HG03457 (cell line): ENCODE results near the gene SPRED2.

Experiments
- ATAC-seq: cut with Tn5 transposase; IDR thresholded peaks from one replicate; pipeline ENCODE4 v1.9.1; 2021; ENCODE audit warnings: moderate number of reproducible peaks; ENCODE audit not compliant: unreplicated experiment

Gene SPRED2

DNA sequence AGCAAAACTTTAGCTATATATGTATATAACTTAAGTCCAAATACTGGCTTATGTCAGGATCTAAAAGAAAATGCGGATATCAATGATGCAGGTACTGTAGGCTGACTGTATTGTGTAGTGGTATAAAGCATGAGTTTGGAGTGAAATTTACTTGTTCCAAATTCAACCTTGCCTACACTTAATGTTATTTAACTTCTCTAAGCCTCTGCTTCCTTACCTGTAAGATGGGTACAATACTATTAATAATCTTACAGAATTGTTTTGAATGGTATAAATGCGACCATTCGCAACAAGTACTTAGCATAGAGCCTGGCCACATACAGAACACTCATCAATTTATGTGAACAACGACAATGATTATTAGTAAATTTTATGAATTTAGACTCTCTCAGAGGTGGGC, 62.4 kb downstream of the SPRED2 start:
- no peak for ATAC-seq

- no peak for ATAC-seq
These were observed 62.8 kb downstream of the SPRED2 start for GRCh38 chr2:65369574-65369973.

DNA sequence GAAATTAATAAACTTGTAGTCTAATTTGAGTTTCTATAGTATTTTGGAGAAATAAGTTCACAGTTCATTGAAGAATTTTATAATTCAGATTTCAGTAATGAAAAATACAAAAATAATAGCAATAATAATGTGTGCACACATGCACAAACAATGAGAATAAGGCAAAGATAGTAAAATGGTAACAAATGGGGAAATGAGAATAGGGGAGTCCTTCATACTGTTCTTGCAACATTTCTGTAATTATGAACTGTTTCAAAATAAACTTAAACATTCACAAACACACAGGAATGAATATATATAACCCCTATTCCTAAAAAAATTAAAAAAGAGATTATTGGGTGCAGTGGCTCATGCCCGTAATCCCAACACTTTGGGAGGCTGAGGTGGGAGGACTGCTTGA, 63.9 kb downstream of the SPRED2 start:
- ATAC-seq = no peak

- no peak for ATAC-seq
These were observed 64.9 kb downstream of the SPRED2 start for GRCh38 chr2:65367524-65367923.

GRCh38 chr2:65366595-65367125, 65.7 kb downstream of the SPRED2 start:
- no peak for ATAC-seq

DNA sequence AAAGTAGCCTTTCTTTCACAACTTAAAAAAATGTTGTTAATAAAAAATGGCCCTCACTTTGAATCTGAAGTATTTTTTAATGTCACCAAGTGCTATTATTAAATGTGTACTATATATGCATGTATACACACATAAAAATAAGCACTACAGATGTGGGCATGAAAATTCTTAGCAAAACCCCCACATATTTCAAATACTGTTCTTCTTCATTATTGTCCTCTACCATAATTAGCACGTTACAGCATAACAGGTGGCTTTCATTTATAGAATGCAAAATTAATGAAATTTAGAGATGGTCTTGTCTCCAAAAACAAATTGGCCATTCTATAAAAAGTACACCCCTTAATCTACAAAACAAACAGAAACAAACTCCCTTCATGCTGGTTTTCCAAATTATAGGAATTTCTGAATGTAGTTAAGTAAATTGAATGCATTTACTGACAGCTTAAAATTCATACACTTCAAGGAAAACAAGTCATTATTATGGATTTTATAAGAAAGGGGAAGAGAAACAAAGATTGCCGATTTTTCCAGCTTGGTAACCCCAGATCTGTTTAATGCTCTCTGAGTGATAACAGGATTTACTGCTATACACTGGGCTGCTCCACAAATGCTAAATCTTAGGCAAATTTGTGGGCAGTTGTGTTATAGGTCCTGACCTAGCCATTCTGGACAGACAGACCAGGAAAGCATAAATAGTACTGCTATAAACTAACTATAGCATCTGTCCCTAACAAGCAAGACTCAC, 67.2 kb downstream of the SPRED2 start:
- ATAC-seq = no peak

- no peak for ATAC-seq
These were observed 68.3 kb downstream of the SPRED2 start for GRCh38 chr2:65363879-65364666.

GRCh38 chr2:65361623-65362022, 70.8 kb downstream of the SPRED2 start:
- no peak for ATAC-seq

GRCh38 chr2:65360441-65360840, 72.0 kb downstream of the SPRED2 start:
- no peak for ATAC-seq

DNA sequence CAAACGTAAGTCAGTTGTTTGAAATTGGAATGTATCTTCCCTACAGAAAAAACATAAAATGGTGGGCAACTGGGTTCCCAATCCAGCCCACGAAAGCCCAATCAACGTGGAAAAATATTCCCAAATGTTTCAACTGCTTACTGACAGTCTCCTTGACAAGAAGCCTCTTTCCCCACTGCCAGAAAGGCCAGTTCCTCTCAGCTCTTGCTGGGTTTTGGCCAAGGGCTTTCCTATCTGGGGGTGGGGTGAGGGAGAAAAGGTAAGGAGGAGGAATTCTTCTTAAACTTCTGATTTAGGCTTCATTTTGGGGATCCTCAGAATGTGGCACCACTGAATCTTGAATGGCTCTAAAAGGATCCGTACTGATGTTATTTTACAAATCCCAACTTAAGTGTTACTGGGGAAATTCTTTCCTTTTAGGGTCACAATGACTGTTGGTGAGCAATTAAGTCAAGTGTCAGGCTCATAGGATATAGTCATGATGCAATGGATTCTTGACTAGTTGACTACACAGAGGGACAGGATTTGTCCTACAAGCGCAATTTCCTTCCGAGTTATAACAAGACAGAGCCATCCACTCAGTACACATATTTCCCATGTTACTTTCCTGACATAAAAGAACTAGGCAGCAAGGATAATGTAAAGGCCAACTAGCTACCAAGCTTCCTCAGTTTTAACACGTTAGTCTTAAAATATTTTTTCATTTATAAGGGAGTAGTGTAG, 73.6 kb downstream of the SPRED2 start:
- ATAC-seq = no peak

- peak; percentile 85 for ATAC-seq
These were observed 74.5 kb downstream of the SPRED2 start for GRCh38 chr2:65357959-65358294.

DNA sequence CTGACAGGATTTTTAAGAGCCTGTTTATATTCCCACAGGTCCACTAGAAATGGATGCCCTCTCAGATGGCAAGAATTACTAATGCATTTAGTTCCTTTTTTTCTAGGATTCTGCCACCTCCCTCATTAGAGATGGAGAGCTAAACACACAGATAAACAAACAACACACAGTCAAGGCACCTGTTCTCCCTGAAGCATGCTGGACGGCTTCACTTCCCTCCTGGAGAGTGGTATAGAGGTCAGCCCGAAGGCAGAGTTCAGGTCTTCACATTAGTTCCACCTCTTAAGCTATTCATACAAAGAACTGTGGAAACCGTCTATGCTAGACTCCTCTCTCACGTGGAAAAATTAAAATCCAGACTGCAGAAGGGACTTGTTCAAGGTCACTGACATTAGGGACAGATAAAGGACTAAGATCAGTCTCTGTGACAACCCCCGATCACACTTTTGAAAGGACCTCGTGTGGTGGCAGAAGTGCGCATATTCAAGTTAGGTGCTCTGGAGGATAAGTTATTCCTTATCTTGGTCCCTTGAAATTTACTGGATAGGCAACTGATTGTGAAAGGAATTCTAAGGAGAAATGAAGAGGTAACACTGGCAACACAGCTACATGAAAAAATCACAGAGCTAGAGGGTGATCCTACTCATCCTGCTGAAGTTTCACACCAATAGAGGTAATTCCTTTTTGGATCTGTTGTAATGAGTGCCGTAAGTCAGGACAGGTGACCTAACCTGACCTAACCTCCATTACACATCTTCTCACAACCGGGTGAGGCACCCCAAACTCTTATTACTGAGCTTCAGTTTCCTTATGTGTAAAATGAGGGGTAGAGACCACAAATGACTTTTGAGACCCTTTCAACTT, 75.1 kb downstream of the SPRED2 start:
- peak; percentile 42 for ATAC-seq

DNA sequence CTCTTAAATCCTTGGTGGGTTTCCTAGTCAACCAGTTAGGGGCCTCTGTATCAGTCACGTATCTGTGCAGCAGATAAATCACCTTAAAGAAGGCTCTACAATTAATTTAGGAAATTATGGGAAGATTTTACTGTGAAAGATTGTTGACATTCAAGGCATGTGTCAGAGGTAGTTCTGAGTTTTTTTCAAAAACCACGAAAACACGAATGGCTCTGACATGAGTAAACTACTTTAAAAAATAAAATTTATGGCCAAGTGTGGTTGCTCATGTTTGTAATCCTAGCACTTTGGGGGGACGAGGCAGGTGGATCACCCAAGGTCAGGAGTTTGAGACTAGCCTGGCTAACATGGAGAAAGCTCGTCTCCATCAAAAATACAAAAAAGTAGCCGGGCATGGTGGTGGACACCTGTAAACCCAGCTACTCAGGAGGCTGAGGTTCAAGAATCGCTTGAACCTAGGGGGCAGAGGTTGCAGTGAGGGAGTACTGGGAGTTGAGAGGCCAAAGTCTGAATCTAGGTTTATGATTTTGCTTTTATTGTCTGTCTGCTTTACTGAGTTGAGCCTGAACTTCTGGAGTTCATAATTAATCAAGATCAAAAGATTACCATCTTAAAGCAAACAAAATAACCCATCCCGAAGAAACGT, 77.1 kb downstream of the SPRED2 start:
- no peak for ATAC-seq

DNA sequence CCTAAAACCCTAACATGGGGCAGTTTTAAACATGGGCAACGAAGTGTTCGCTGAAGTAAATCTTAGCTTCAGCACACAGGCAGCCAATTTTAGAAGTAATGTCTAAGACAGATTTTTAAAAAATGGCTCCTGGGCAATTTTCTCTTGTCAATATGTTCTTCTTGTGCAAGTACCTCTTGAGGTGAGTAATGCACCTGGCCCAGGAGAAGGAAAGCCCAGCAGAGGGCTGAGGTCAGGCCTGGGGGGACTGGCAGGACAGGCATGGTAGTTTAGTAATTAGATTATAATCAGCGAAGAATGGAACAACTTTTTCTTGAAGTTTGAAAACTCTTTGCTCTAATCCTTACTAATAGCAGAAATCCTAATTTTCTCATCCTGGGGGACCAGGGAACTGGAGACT, 77.6 kb downstream of the SPRED2 start:
- no peak for ATAC-seq

DNA sequence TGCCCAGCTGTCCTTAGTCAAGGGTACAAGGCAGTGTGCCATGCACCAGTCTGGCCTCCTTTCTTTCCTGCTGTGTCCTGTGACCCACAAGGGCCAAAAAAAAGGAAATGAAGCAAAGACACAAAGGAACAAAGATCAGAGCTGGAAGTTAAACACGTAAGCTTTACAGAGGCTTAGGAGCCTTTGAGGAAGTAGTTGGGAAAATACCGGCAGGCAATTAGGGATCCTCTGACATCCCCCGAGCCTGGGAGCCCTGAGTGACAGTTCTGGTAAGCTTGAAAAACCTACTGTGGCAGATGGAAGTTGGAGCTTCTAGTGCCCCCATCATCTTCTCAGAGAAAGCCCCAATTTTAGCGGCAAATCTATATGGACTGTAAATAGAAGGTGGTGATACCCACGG, 78.5 kb downstream of the SPRED2 start:
- no peak for ATAC-seq

GRCh38 chr2:65353046-65353445, 79.4 kb downstream of the SPRED2 start:
- no peak for ATAC-seq

DNA sequence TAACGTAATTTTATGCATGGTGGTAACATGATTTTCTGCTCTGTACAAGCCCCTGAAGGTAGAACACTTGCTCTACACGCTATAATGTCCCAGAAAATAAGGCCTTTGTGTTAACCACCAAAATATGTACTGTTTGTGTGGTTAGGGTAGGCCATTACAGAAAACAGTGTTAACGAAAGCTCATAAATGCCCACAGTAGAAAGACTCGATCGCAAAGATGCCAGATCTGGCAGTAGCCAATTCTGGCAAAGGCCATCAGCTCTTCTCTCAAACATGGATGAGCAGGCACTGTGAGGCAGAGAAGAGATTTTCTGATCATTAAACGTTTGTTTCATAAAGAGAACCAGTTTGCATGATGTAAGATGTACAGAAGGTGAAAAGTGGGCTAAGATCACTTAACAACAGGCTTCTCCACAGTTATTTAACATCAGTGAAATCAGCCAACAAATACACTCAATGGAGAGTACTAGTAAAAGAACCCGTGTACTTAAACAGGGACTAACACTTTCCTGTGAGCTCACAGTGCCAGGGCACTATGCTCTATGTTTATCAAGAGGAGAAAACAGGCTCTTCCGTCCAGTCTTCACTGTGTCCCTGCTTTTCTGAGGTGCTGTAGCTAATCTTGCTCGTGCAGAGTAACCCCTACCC, 80.3 kb downstream of the SPRED2 start:
- ATAC-seq = no peak

- ATAC-seq = no peak
These were observed 81.0 kb downstream of the SPRED2 start for GRCh38 chr2:65351234-65351947.

GRCh38 chr2:65350651-65351056, 81.7 kb downstream of the SPRED2 start:
- no peak for ATAC-seq
